Measurements from ENCODE around the gene ENTPD2.
A peak's percentile ranks its signal among the peaks of the same experiment; 100 is the strongest.

The ENTPD2 gene

DNA sequence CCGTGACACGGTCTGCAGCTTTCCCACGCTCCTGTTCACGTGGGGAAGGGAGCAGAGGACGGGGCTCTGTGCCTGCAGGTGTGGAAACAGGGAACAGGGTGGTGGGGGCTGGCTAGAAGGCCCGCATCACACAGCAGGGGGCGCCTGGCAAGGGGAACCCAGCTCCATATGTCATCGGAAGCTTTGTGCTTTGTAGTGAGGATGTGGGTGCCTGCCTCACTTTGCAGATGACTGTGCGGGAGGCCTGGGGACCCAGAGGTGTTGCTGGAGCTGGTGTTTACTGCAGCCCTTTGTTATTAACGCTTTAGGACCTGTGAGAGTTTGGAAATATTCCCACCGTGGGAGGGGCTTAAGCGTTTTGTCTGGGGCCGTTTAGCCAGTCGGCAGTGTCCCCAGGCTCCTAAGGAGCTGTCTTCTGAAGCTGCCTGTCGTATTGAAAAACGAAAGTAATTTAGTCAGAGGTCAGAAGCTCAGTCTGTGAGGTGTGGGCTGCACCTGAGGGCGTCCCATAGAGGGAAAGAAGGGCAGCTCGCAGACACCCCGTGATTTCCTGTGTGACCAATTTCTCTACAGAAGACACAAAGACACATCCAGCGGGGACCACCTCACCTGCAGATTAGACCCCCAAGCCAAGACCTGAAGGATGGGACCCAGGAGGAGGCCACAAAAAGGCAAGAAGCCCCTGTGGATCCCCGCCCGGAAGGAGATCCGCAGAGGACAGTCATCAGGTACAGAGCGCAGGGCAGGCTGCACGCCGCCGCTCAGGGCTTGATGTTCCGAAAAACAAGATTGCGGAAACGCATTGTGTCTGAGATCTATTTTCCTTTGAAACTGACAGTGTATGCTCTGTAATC is 42.0 kb upstream of the ENTPD2 start:
- Histone ChIP-seq H3K4me3 (no peak overlapping the region), H3K27ac (no peak overlapping the region)
- DNase-seq (ENCODE audit: low spot score): no peak
- no peak for TF ChIP-seq CTCF (IDR thresholded peaks at IDR 0.05)

GRCh38 chr9:137089232-137089947 is 35.5 kb upstream of the ENTPD2 start:
- no peak for DNase-seq (ENCODE audit: low spot score)
- no peak for TF ChIP-seq CTCF (IDR thresholded peaks at IDR 0.05)
- Histone ChIP-seq H3K4me3 (no peak overlapping the region), H3K27ac (no peak overlapping the region)

DNA sequence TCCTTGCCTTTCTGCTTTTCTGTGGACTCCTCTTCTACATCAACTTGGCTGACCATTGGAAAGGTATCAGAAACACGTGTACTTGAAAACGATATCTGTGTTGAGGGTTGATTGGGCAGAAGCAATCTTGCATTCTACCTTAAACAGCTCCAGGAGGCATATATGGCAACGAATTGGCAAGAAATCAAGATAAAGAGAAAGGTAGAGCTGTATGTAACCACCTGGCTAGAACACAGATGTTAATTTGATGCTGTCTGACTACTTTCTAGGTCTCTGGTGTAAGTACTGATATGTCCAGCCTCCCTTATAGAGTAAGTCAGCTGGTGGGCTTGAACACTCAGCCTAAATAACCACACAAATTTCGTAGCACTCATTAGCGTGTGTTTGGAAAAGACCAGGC is 34.3 kb upstream of the ENTPD2 start:
- no peak overlapping the region for H3K4me3 ChIP-seq
- DNase-seq (ENCODE audit: low spot score): no peak
- no peak overlapping the region for H3K27ac ChIP-seq
- TF ChIP-seq CTCF (IDR thresholded peaks at IDR 0.05): no peak

- TF ChIP-seq CTCF (IDR thresholded peaks at IDR 0.05): no peak
- Histone ChIP-seq H3K4me3 (peak overlapping the region; percentile 96), H3K27ac (peak overlapping the region; percentile 93 to 95)
- no peak for DNase-seq (ENCODE audit: low spot score)
Measured at GRCh38 chr9:137087409-137087925, 33.6 kb upstream of the ENTPD2 start.

GRCh38 chr9:137086531-137087408 is 32.9 kb upstream of the ENTPD2 start, which contains the start of gene MAN1B1:
MAN1B1 (plus strand) TSS chr9:137086985; CDS start chr9:137087000, 15 bp downstream.
- Histone ChIP-seq H3K27ac (peak within 1 kb of the TSS; percentile 93 to 95), H3K4me3 (peak within 1 kb of the TSS; percentile 96)
- no peak for TF ChIP-seq CTCF (IDR thresholded peaks at IDR 0.05)
- peak; percentile 98 for DNase-seq (ENCODE audit: low spot score)

- Histone ChIP-seq H3K4me3 (peak overlapping the region; percentile 96), H3K27ac (peak overlapping the region; percentile 93 to 95)
- no peak for TF ChIP-seq CTCF (IDR thresholded peaks at IDR 0.05)
- DNase-seq (ENCODE audit: low spot score): no peak
Measured at GRCh38 chr9:137085920-137086530, 32.2 kb upstream of the ENTPD2 start.
